H9 (cell line): ENCODE measurements around the gene SERPINA9. TPM values are rescaled to one million over a fixed set of nuclear protein-coding genes. Genes with fewer than 3 reads are reported as not detected.

Experiments
- DNase-seq: peaks from one replicate; pipeline ENCODE4 v3.0.0-alpha.2; 2017
- H2AFZ ChIP-seq: one replicate; pipeline ENCODE4 v1.6.1; 2013; ENCODE audit warnings: mild to moderate bottlenecking, low read length, control low read depth, moderate library complexity
- H2AK5ac ChIP-seq: 2 replicates; pipeline ENCODE4 v1.6.1; 2013; ENCODE audit warnings: low read length, control low read depth, mixed read lengths; ENCODE audit not compliant: insufficient read length
- H2BK120ac ChIP-seq: one replicate; pipeline ENCODE4 v1.6.1; 2013; ENCODE audit warnings: low read depth, mild to moderate bottlenecking, low read length, control low read depth, inconsistent platforms; ENCODE audit not compliant: poor library complexity, severe bottlenecking
- H2BK12ac ChIP-seq: 2 replicates; pipeline ENCODE4 v1.6.1; 2013; ENCODE audit warnings: low read length, control low read depth, mixed read lengths, low read depth; ENCODE audit not compliant: insufficient read length
- H2BK15ac ChIP-seq: 2 replicates; pipeline ENCODE4 v1.6.1; 2013; ENCODE audit warnings: low read depth, low read length, control low read depth
- H2BK20ac ChIP-seq: one replicate; pipeline ENCODE4 v1.6.1; 2013; ENCODE audit warnings: low read depth, mild to moderate bottlenecking, low read length, control low read depth, inconsistent platforms; ENCODE audit not compliant: poor library complexity, severe bottlenecking
- H2BK5ac ChIP-seq: 2 replicates; pipeline ENCODE4 v1.6.1; 2013; ENCODE audit warnings: low read length, control low read depth, mixed read lengths; ENCODE audit not compliant: insufficient read length
- H3K14ac ChIP-seq: 2 replicates; pipeline ENCODE4 v1.6.1; 2013; ENCODE audit warnings: low read length, control low read depth; ENCODE audit not compliant: insufficient read depth
- H3K18ac ChIP-seq: 2 replicates; pipeline ENCODE4 v1.6.1; 2013; ENCODE audit warnings: low read depth, mild to moderate bottlenecking, mixed read lengths, low read length, control low read depth; ENCODE audit not compliant: insufficient read length
- H3K23ac ChIP-seq: 2 replicates; pipeline ENCODE4 v1.6.1; 2013; ENCODE audit warnings: low read length, control low read depth, mixed read lengths, low read depth; ENCODE audit not compliant: insufficient read length
- H3K23me2 ChIP-seq: 2 replicates; pipeline ENCODE4 v1.6.1; 2013; ENCODE audit warnings: low read depth, mild to moderate bottlenecking, mixed read lengths, low read length, control low read depth; ENCODE audit not compliant: insufficient read length, poor library complexity, severe bottlenecking
- H3K27ac ChIP-seq: 2 replicates; pipeline ENCODE4 v1.5.1; 2013; ENCODE audit warnings: low read length, control low read depth, mixed read lengths, low read depth; ENCODE audit not compliant: insufficient read length
- H3K27me3 ChIP-seq: 2 replicates; pipeline ENCODE4 v1.6.1; 2013; ENCODE audit warnings: low read length, control low read depth, inconsistent platforms; ENCODE audit not compliant: insufficient read depth
- H3K4ac ChIP-seq: 2 replicates; pipeline ENCODE4 v1.6.1; 2013; ENCODE audit warnings: low read depth, mild to moderate bottlenecking, control low read depth, inconsistent platforms, low read length, moderate library complexity
- H3K4me1 ChIP-seq: 2 replicates; pipeline ENCODE4 v1.6.1; 2013; ENCODE audit warnings: low read length, control low read depth, inconsistent platforms; ENCODE audit not compliant: insufficient read depth
- H3K4me2 ChIP-seq: 2 replicates; pipeline ENCODE4 v1.6.1; 2013; ENCODE audit warnings: low read length, control low read depth, mixed read lengths; ENCODE audit not compliant: insufficient read length, insufficient read depth
- H3K56ac ChIP-seq: 2 replicates; pipeline ENCODE4 v1.6.1; 2013; ENCODE audit warnings: low read depth, mild to moderate bottlenecking, mixed read lengths, low read length, control low read depth; ENCODE audit not compliant: insufficient read length
- H3K79me1 ChIP-seq: 2 replicates; pipeline ENCODE4 v1.6.1; 2013; ENCODE audit warnings: low read depth, mild to moderate bottlenecking, moderate library complexity, low read length, control low read depth, inconsistent platforms; ENCODE audit not compliant: insufficient read depth, poor library complexity, severe bottlenecking
- H3K79me2 ChIP-seq: 2 replicates; pipeline ENCODE4 v1.6.1; 2013; ENCODE audit warnings: low read length, control low read depth, inconsistent platforms; ENCODE audit not compliant: insufficient read depth
- H3K9ac ChIP-seq: 2 replicates; pipeline ENCODE4 v1.6.1; 2013; ENCODE audit warnings: low read length, control low read depth, mixed read lengths; ENCODE audit not compliant: insufficient read length; ENCODE audit errors: extremely low read depth
- H3K9me3 ChIP-seq: one replicate; pipeline ENCODE4 v1.6.1; 2013; ENCODE audit warnings: low read depth, low read length, inconsistent platforms; ENCODE audit not compliant: control insufficient read depth
- H3T11ph ChIP-seq: one replicate; pipeline ENCODE4 v1.6.1; 2013; ENCODE audit warnings: mild to moderate bottlenecking, low read length, control low read depth, inconsistent platforms
- H4K20me1 ChIP-seq: one replicate; pipeline ENCODE4 v1.6.1; 2013; ENCODE audit not compliant: control insufficient read depth, insufficient read length, insufficient read depth
- H4K5ac ChIP-seq: 2 replicates; pipeline ENCODE4 v1.6.1; 2013; ENCODE audit warnings: low read depth, mild to moderate bottlenecking, mixed read lengths, low read length, control low read depth; ENCODE audit not compliant: insufficient read length
- H4K8ac ChIP-seq: replicated peaks from 2 replicates; pipeline ENCODE4 v1.6.1; 2013; ENCODE audit warnings: low read length, control low read depth, mixed read lengths, low read depth; ENCODE audit not compliant: insufficient read length
- H4K91ac ChIP-seq: 2 replicates; pipeline ENCODE4 v1.6.1; 2013; ENCODE audit warnings: low read depth, mild to moderate bottlenecking, moderate library complexity, mixed read lengths, low read length, control low read depth; ENCODE audit not compliant: insufficient read length
- H3K27ac Mint-ChIP-seq, 3 experiments: 2 replicates in 2 of 3; 3 replicates in 1 of 3; pipeline ENCODE4 v1.8.0; 2020 to 2021; ENCODE audit warnings: mixed read lengths in 3 of 3, mild to moderate bottlenecking in 1 of 3, moderate library complexity in 1 of 3
- H3K27me3 Mint-ChIP-seq: 2 replicates; pipeline ENCODE4 v1.8.0; 2021; ENCODE audit warnings: low read depth, mild to moderate bottlenecking, moderate library complexity, mixed read lengths
- H3K36me3 Mint-ChIP-seq, 3 experiments: 2 replicates in 2 of 3; 3 replicates in 1 of 3; pipeline ENCODE4 v1.8.0; 2020 to 2021; ENCODE audit warnings: low read depth in 3 of 3, mixed read lengths in 3 of 3; ENCODE audit not compliant: insufficient read depth in 1 of 3
- H3K4me1 Mint-ChIP-seq, 2 experiments: 2 replicates each; pipeline ENCODE4 v1.8.0; 2020; ENCODE audit warnings: mixed read lengths in 2 of 2
- H3K4me3 Mint-ChIP-seq, 2 experiments: 2 replicates in 1 of 2; 3 replicates in 1 of 2; pipeline ENCODE4 v1.8.0; 2020 to 2021; ENCODE audit warnings: mild to moderate bottlenecking in 2 of 2, mixed read lengths in 2 of 2, moderate library complexity in 1 of 2
- H3K9me3 Mint-ChIP-seq, 2 experiments: 2 replicates in 1 of 2; 3 replicates in 1 of 2; pipeline ENCODE4 v1.8.0; 2020; ENCODE audit warnings: mild to moderate bottlenecking in 2 of 2, mixed read lengths in 2 of 2, moderate library complexity in 1 of 2
- CTCF ChIP-seq: fragments of 200-600 bp; sonication (generic); conservative IDR thresholded peaks from 3 replicates; pipeline ENCODE4 v1.8.0; 2021; ENCODE audit warnings: antibody characterized with exemption, mild to moderate bottlenecking
- WGBS: extraction: QIAGEN DNeasy Blood & Tissue Kit; methylation state at CpG from one replicate; pipeline ENCODE4 v1.1.7; 2013; ENCODE audit warnings: missing lambda C conversion rate, low lambda C conversion rate, mixed read lengths; ENCODE audit not compliant: insufficient read length; ENCODE audit errors: extremely low coverage; 5-methylcytosine and 5-hydroxymethylcytosine counted together
- total RNA-seq: library from RNA; stranded (reverse); gene quantifications from 2 replicates; pipeline ENCODE4 v1.2.1, GENCODE V29; 2021

SERPINA9 gene
- total RNA-seq, 1 experiment from 2014 or later, result not detected

DNA sequence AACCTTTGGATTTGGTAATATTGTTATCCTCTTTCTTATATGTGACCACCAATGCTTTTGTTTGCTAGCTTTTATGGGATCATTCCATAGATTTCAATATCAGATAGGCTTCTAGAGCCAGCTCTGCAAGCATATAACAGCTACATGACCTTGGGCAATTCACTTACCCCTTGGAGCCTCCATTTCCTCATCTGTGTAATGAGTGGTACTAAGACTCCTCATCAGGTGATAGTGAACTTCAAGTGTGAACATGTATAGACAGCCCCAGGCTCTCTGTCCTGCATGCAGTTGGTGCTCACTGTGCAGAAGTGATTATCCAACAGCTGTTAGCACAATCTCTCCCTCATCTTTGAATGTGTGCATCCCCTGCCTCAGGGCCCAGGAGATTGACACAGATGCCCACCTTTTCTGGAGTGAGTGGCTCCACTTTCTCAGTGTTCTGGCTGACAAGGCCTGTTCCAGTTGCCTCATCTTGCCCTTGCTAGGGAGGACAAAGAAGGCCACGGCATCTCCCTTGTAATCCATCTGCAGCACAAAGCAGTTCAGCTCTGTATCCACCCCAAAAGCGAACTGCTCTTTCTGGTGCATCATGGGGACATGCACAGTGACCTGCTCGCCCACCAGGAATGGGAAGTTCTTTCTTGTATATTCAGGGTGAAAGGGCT lies 9.2 kb downstream of the SERPINA9 start:
- no peaks in the 10 kb centered on the region for H3K4me1 ChIP-seq
- no peak overlapping the region for H3K27ac ChIP-seq
- no CpG with 5 or more reads among the region's 3 CpGs for WGBS
- Mint-ChIP-seq H3K27me3 (peaks cover 9% of the 10 kb centered on the region), H3K27ac (no peak overlapping the region), H3K4me1 (peaks cover 0 to 2% of the 10 kb centered on the region in 2 experiments; a peak in 1 of 4 replicates), H3K4me3 (peak overlapping the region in 1 of 2 experiments; percentile 37; a peak in 1 of 5 replicates), H3K9me3 (peaks cover 14 to 15% of the 10 kb centered on the region in 2 experiments), H3K36me3 (peaks cover 0 to 7% (median 0%) of the 10 kb centered on the region in 3 experiments; a peak in 2 of 7 replicates)
- H3K27me3 ChIP-seq, result no peaks in the 10 kb centered on the region
- H3K79me1 ChIP-seq, result no peaks in the 10 kb centered on the region
- H2AFZ ChIP-seq, result no peak overlapping the region
- no peak overlapping the region for H2AK5ac ChIP-seq
- no peak overlapping the region for H3K4me2 ChIP-seq
- H2BK12ac ChIP-seq, result no peak overlapping the region
- H2BK5ac ChIP-seq, result no peak overlapping the region
- H3K9ac ChIP-seq, result no peak overlapping the region
- H3K14ac ChIP-seq, result no peak overlapping the region
- no peak for TF ChIP-seq CTCF
- no peaks in the 10 kb centered on the region for H4K20me1 ChIP-seq
- no peak overlapping the region for H2BK15ac ChIP-seq
- H3K23ac ChIP-seq, result no peak overlapping the region
- no peaks in the 10 kb centered on the region for H3K9me3 ChIP-seq
- no peak overlapping the region for H4K5ac ChIP-seq
- no peaks in the 10 kb centered on the region for H3K79me2 ChIP-seq
- peak; percentile 5 for DNase-seq
- no peak overlapping the region for H4K8ac ChIP-seq
- no peak overlapping the region for H3T11ph ChIP-seq
- no peak overlapping the region for H3K4ac ChIP-seq
- no peak overlapping the region for H3K56ac ChIP-seq
- H2BK20ac ChIP-seq, result no peak overlapping the region
- no peak overlapping the region for H4K91ac ChIP-seq
- H2BK120ac ChIP-seq, result no peak overlapping the region
- H3K23me2 ChIP-seq, result no peaks in the 10 kb centered on the region
- no peak overlapping the region for H3K18ac ChIP-seq
